NB4 (cell line): ENCODE data around the gene ZBP1.

Source experiments
- MAX ChIP-seq: IDR thresholded peaks from 2 replicates; pipeline ENCODE4 v1.6.1; 2011; ENCODE audit warnings: low read depth, low read length
- MYC ChIP-seq: IDR thresholded peaks from 2 replicates; pipeline ENCODE4 v1.6.1; 2011; ENCODE audit warnings: low read depth, low read length
- POLR2A ChIP-seq: IDR thresholded peaks from 2 replicates; pipeline ENCODE4 v1.6.1; 2011; ENCODE audit warnings: mild to moderate bottlenecking; ENCODE audit not compliant: insufficient read length; ENCODE audit errors: extremely low read depth
- TF ChIP-seq, protein P1 (sequence below): IDR thresholded peaks from one replicate; pipeline ENCODE4 v1.5.1; 2012; ENCODE audit warnings: low read depth, low read length

- TF ChIP-seq MAX = no peak
- TF ChIP-seq, protein P1, sequence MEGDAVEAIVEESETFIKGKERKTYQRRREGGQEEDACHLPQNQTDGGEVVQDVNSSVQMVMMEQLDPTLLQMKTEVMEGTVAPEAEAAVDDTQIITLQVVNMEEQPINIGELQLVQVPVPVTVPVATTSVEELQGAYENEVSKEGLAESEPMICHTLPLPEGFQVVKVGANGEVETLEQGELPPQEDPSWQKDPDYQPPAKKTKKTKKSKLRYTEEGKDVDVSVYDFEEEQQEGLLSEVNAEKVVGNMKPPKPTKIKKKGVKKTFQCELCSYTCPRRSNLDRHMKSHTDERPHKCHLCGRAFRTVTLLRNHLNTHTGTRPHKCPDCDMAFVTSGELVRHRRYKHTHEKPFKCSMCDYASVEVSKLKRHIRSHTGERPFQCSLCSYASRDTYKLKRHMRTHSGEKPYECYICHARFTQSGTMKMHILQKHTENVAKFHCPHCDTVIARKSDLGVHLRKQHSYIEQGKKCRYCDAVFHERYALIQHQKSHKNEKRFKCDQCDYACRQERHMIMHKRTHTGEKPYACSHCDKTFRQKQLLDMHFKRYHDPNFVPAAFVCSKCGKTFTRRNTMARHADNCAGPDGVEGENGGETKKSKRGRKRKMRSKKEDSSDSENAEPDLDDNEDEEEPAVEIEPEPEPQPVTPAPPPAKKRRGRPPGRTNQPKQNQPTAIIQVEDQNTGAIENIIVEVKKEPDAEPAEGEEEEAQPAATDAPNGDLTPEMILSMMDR = no peak
- no peak for TF ChIP-seq POLR2A
- TF ChIP-seq MYC = no peak
Measured at GRCh38 chr20:57601737-57602136, 18.5 kb downstream of the ZBP1 start.
